HCT116 (cell line): ENCODE data around the gene TMEM178A. TPM values are rescaled to one million over a fixed set of nuclear protein-coding genes. Genes with fewer than 3 reads are reported as not detected.

Experiments used
- ATAC-seq: fragments of 200-7000 bp; cut with Tn5 transposase; 2 replicates; pipeline ENCODE4 v1.9.1; 2020; ENCODE audit warnings: mild to moderate bottlenecking, moderate library complexity
- BruUV-seq: library from RNA; stranded (reverse); fragments of 400-500 nt; replicated peaks from 2 replicates; lab custom pipeline; 2021; lab: Mats Ljungman, UMichigan
- CTCF ChIA-PET: fragments of 300-600 bp; sonication (Branson Sonifier 250); formaldehyde crosslinking; loops from one replicate; lab custom pipeline; 2021; ENCODE audit warnings: antibody characterized with exemption; lab: Charles Lee
- POLR2A ChIA-PET: fragments of 300-600, 350-600 bp; sonication (Branson Sonifier 250); formaldehyde crosslinking; loops from one replicate; lab custom pipeline; 2021; ENCODE audit warnings: antibody characterized with exemption; lab: Charles Lee
- RAD21 ChIA-PET, 2 experiments: fragments of 300-600 bp; sonication (Branson Sonifier 250); formaldehyde crosslinking; loops; one replicate each; lab custom pipeline; 2023; ENCODE audit warnings: low total read pairs in 2 of 2; ENCODE audit not compliant: uncharacterized antibody in 2 of 2, unreplicated experiment in 2 of 2, low non-redundant PET in 1 of 2; lab: Charles Lee
- DNase-seq: peaks from one replicate; pipeline ENCODE4 v3.0.0-alpha.2; 2010; ENCODE audit warnings: low read depth, low spot score
- H2AFZ ChIP-seq: fragments of 200-600 bp; shearing (Covaris generic), sonication (generic); 2 replicates; pipeline ENCODE4 v1.6.1; 2017; ENCODE audit warnings: low read depth, mixed run types, mixed read lengths, antibody characterized with exemption, low read length; ENCODE audit not compliant: poor library complexity, severe bottlenecking
- H3K27ac ChIP-seq: 2 replicates; pipeline ENCODE4 v1.5.1; 2012; ENCODE audit warnings: low read depth, low read length
- H3K27me3 ChIP-seq: fragments of 200-600 bp; sonication (generic); 2 replicates; pipeline ENCODE4 v1.6.1; 2016; ENCODE audit warnings: mixed run types, low read length, mixed read lengths; ENCODE audit not compliant: insufficient read depth
- H3K36me3 ChIP-seq, 2 experiments: fragments of 200-500 bp in 1 of 2; fragments of 200-600 bp in 1 of 2; sonication (Bioruptor generic) in 1 of 2; sonication (generic) in 1 of 2; 2 replicates each; pipeline versions ENCODE4 v1.5.1 to v1.6.1; 2014 to 2016; ENCODE audit warnings: low read length in 2 of 2, inconsistent platforms in 1 of 2, mixed read lengths in 1 of 2, mixed run types in 1 of 2; ENCODE audit not compliant: insufficient read depth in 2 of 2, control insufficient read depth in 1 of 2
- H3K4me1 ChIP-seq, 2 experiments: fragments of 200-600 bp in 1 of 2; sonication (generic) in 1 of 2; 2 replicates each; pipeline versions ENCODE4 v1.5.1 to v1.6.1; 2012 to 2017; ENCODE audit warnings: low read length in 2 of 2, inconsistent platforms in 1 of 2, mild to moderate bottlenecking in 1 of 2, mixed read lengths in 1 of 2, mixed run types in 1 of 2, moderate library complexity in 1 of 2; ENCODE audit not compliant: insufficient read depth in 2 of 2, control insufficient read depth in 1 of 2
- H3K4me2 ChIP-seq: fragments of 200-600 bp; sonication (generic); 2 replicates; pipeline ENCODE4 v1.6.1; 2017; ENCODE audit warnings: mixed run types, low read length, mixed read lengths
- H3K4me3 ChIP-seq, 2 experiments: fragments of 200-600 bp in 1 of 2; sonication (generic) in 1 of 2; replicated peaks in 1 of 2; 2 replicates each; pipeline ENCODE4 v1.5.1; 2011 to 2016; ENCODE audit warnings: low read length in 2 of 2, control low read depth in 1 of 2, low read depth in 1 of 2, mild to moderate bottlenecking in 1 of 2, mixed read lengths in 1 of 2, mixed run types in 1 of 2
- H3K79me2 ChIP-seq: fragments of 200-600 bp; sonication (generic); 2 replicates; pipeline ENCODE4 v1.6.1; 2017; ENCODE audit warnings: mild to moderate bottlenecking, mixed run types, low read length, moderate library complexity, mixed read lengths; ENCODE audit not compliant: insufficient read depth
- H3K9ac ChIP-seq: fragments of 200-600 bp; sonication (generic); 2 replicates; pipeline ENCODE4 v1.6.1; 2016; ENCODE audit warnings: low read length, mixed read lengths
- H3K9me2 ChIP-seq: fragments of 200-600 bp; sonication (generic), shearing (Covaris generic); 2 replicates; pipeline ENCODE4 v1.6.1; 2017; ENCODE audit warnings: mixed run types, mild to moderate bottlenecking, moderate library complexity; ENCODE audit not compliant: insufficient read depth
- H3K9me3 ChIP-seq, 2 experiments: fragments of 200-500 bp in 1 of 2; fragments of 200-600 bp in 1 of 2; sonication (Bioruptor generic) in 1 of 2; sonication (generic) in 1 of 2; 2 replicates each; pipeline ENCODE4 v1.6.1; 2014 to 2017; ENCODE audit warnings: low read length in 2 of 2, mixed read lengths in 2 of 2, inconsistent platforms in 1 of 2, low read depth in 1 of 2, mild to moderate bottlenecking in 1 of 2, mixed run types in 1 of 2, moderate library complexity in 1 of 2; ENCODE audit not compliant: control insufficient read depth in 1 of 2, insufficient read depth in 1 of 2
- H4K20me1 ChIP-seq: fragments of 200-600 bp; sonication (generic), shearing (Covaris generic); 2 replicates; pipeline ENCODE4 v1.6.1; 2017; ENCODE audit warnings: mixed run types, mild to moderate bottlenecking, moderate library complexity; ENCODE audit not compliant: insufficient read depth
- CBX3 ChIP-seq: IDR thresholded peaks from 2 replicates; pipeline ENCODE4 v1.6.1; 2012; ENCODE audit warnings: low read depth
- CEBPB ChIP-seq: IDR thresholded peaks from 2 replicates; pipeline ENCODE4 v1.6.1; 2012; ENCODE audit warnings: low read depth
- EGR1 ChIP-seq: IDR thresholded peaks from 2 replicates; pipeline ENCODE4 v1.6.1; 2012; ENCODE audit warnings: low read depth
- ELF1 ChIP-seq: IDR thresholded peaks from 2 replicates; pipeline ENCODE4 v1.6.1; 2012; ENCODE audit warnings: low read depth, borderline replicate concordance
- EZH2phosphoT487 ChIP-seq: fragments of 200-600 bp; IDR thresholded peaks from 2 replicates; pipeline ENCODE4 v1.6.1; 2018; ENCODE audit warnings: antibody characterized with exemption, borderline replicate concordance
- JUND ChIP-seq: IDR thresholded peaks from 2 replicates; pipeline ENCODE4 v1.6.1; 2012
- RAD21 ChIP-seq: IDR thresholded peaks from 2 replicates; pipeline ENCODE4 v1.6.1; 2012; ENCODE audit warnings: low read depth, mild to moderate bottlenecking
- SIN3A ChIP-seq: IDR thresholded peaks from 2 replicates; pipeline ENCODE4 v1.6.1; 2012; ENCODE audit warnings: low read depth
- SRF ChIP-seq: IDR thresholded peaks from 2 replicates; pipeline ENCODE4 v1.6.1; 2012; ENCODE audit warnings: low read depth
- TCF7L2 ChIP-seq: IDR thresholded peaks from 2 replicates; pipeline ENCODE4 v1.7.0; 2011; ENCODE audit warnings: borderline replicate concordance, inconsistent platforms; ENCODE audit not compliant: insufficient read depth, insufficient read length; ENCODE audit errors: extremely low read depth
- YY1 ChIP-seq: IDR thresholded peaks from 2 replicates; pipeline ENCODE4 v1.6.1; 2011; ENCODE audit warnings: low read length, low read depth, moderate library complexity, mild to moderate bottlenecking; ENCODE audit not compliant: insufficient replicate concordance; ENCODE audit errors: extremely low read depth
- ZFX ChIP-seq: fragments of 450-650 bp; IDR thresholded peaks from 2 replicates; pipeline ENCODE4 v1.6.1; 2017
- ZNF274 ChIP-seq: fragments of 200-500 bp; sonication (Bioruptor generic); IDR thresholded peaks from 2 replicates; pipeline ENCODE4 v1.6.1; 2014; ENCODE audit warnings: mild to moderate bottlenecking, low read depth, low read length, inconsistent platforms
- intact Hi-C: fragments of 100-400 bp; cut with micrococcal nuclease; formaldehyde crosslinking; loops from 2 replicates; pipeline ENCODE4 v1.10.0; 2022
- total RNA-seq: library from RNA; stranded (reverse); gene quantifications from one replicate; pipeline ENCODE4 v1.2.1, GENCODE V29; 2021; ENCODE audit not compliant: unreplicated experiment
- TF ChIP-seq, protein P1 (sequence below): IDR thresholded peaks from 2 replicates; pipeline ENCODE4 v1.6.1; 2011; ENCODE audit warnings: mild to moderate bottlenecking, low read length, moderate library complexity; ENCODE audit not compliant: insufficient replicate concordance; ENCODE audit errors: extremely low read depth
- TF ChIP-seq, protein P2 (sequence below): IDR thresholded peaks from 2 replicates; pipeline ENCODE4 v1.6.1; 2012
- TF ChIP-seq, protein P3 (sequence below): IDR thresholded peaks from 2 replicates; pipeline ENCODE4 v1.6.1; 2012; ENCODE audit warnings: low read depth
- TF ChIP-seq, protein P4 (sequence below), 3 experiments: fragments of 200-600 bp in 1 of 3; sonication (generic) in 1 of 3; IDR thresholded peaks in 2 of 3; conservative IDR thresholded peaks in 1 of 3; 2 replicates each; pipeline ENCODE4 v1.5.1; 2012 to 2017; ENCODE audit warnings: low read depth in 2 of 3, low read length in 2 of 3, antibody characterized with exemption in 1 of 3, borderline replicate concordance in 1 of 3, control low read depth in 1 of 3, mild to moderate bottlenecking in 1 of 3, mixed read lengths in 1 of 3, mixed run types in 1 of 3, moderate library complexity in 1 of 3; ENCODE audit not compliant: insufficient read depth in 1 of 3

Gene TMEM178A
- total RNA-seq, 1 experiment from 2014 or later: 1.3 TPM

DNA sequence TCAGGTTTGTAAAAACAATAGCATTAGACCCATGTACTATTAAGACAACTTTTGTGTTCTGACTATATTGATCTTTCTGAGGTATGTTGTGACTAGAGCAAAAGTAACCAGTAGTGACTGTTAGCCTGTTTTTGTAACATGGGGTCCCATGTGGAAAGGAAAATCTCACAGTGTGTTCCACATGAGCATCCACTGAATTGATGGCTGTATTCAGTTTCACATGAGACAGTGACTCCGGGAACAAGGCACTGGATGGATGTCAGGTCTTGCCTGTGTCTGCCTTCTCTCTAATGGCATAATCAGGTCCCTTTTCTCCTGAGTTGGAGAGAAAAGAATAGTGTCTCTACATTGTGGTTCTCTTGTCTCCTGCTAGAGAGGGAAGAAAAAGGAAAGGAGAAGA lies 27.5 kb downstream of the TMEM178A start:
- intact Hi-C loops: loop anchor here (10.0 kb wide), 1 partner anchor 178 kb away; no protein-coding TSS in a partner anchor

More for the DNA sequence above, 27.5 kb downstream of the TMEM178A start:
- H3K27ac ChIP-seq: no peak overlapping the region
- no peak overlapping the region for H2AFZ ChIP-seq
- H3K4me1 ChIP-seq: no peaks in the 10 kb centered on the region
- POLR2A ChIA-PET: no interaction called here
- H4K20me1 ChIP-seq: no peaks in the 10 kb centered on the region
- no peak for ATAC-seq
- H3K9me2 ChIP-seq: no peaks in the 10 kb centered on the region
- H3K9ac ChIP-seq: no peak overlapping the region
- TF ChIP-seq ELF1 (no peak), EZH2phosphoT487 (no peak), TCF7L2 (no peak), RAD21 (no peak), SIN3A (no peak), CEBPB (no peak), ZFX (no peak), EGR1 (no peak), ZNF274 (no peak), YY1 (no peak), JUND (no peak), SRF (no peak), CBX3 (no peak)
- TF ChIP-seq, protein P1, sequence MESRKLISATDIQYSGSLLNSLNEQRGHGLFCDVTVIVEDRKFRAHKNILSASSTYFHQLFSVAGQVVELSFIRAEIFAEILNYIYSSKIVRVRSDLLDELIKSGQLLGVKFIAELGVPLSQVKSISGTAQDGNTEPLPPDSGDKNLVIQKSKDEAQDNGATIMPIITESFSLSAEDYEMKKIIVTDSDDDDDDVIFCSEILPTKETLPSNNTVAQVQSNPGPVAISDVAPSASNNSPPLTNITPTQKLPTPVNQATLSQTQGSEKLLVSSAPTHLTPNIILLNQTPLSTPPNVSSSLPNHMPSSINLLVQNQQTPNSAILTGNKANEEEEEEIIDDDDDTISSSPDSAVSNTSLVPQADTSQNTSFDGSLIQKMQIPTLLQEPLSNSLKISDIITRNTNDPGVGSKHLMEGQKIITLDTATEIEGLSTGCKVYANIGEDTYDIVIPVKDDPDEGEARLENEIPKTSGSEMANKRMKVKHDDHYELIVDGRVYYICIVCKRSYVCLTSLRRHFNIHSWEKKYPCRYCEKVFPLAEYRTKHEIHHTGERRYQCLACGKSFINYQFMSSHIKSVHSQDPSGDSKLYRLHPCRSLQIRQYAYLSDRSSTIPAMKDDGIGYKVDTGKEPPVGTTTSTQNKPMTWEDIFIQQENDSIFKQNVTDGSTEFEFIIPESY: no peak
- TF ChIP-seq, protein P2, sequence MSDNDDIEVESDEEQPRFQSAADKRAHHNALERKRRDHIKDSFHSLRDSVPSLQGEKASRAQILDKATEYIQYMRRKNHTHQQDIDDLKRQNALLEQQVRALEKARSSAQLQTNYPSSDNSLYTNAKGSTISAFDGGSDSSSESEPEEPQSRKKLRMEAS: no peak
- TF ChIP-seq, protein P3, sequence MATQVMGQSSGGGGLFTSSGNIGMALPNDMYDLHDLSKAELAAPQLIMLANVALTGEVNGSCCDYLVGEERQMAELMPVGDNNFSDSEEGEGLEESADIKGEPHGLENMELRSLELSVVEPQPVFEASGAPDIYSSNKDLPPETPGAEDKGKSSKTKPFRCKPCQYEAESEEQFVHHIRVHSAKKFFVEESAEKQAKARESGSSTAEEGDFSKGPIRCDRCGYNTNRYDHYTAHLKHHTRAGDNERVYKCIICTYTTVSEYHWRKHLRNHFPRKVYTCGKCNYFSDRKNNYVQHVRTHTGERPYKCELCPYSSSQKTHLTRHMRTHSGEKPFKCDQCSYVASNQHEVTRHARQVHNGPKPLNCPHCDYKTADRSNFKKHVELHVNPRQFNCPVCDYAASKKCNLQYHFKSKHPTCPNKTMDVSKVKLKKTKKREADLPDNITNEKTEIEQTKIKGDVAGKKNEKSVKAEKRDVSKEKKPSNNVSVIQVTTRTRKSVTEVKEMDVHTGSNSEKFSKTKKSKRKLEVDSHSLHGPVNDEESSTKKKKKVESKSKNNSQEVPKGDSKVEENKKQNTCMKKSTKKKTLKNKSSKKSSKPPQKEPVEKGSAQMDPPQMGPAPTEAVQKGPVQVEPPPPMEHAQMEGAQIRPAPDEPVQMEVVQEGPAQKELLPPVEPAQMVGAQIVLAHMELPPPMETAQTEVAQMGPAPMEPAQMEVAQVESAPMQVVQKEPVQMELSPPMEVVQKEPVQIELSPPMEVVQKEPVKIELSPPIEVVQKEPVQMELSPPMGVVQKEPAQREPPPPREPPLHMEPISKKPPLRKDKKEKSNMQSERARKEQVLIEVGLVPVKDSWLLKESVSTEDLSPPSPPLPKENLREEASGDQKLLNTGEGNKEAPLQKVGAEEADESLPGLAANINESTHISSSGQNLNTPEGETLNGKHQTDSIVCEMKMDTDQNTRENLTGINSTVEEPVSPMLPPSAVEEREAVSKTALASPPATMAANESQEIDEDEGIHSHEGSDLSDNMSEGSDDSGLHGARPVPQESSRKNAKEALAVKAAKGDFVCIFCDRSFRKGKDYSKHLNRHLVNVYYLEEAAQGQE: no peak
- TF ChIP-seq, protein P4, sequence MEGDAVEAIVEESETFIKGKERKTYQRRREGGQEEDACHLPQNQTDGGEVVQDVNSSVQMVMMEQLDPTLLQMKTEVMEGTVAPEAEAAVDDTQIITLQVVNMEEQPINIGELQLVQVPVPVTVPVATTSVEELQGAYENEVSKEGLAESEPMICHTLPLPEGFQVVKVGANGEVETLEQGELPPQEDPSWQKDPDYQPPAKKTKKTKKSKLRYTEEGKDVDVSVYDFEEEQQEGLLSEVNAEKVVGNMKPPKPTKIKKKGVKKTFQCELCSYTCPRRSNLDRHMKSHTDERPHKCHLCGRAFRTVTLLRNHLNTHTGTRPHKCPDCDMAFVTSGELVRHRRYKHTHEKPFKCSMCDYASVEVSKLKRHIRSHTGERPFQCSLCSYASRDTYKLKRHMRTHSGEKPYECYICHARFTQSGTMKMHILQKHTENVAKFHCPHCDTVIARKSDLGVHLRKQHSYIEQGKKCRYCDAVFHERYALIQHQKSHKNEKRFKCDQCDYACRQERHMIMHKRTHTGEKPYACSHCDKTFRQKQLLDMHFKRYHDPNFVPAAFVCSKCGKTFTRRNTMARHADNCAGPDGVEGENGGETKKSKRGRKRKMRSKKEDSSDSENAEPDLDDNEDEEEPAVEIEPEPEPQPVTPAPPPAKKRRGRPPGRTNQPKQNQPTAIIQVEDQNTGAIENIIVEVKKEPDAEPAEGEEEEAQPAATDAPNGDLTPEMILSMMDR (IDR thresholded peaks at IDR 0.05 in 2 of 3, conservative IDR thresholded peaks at IDR 0.05 in 1 of 3; ENCODE audit: borderline replicate concordance in 1 of 3, insufficient read depth in 1 of 3, low read depth in 2 of 3, low read length in 2 of 3): no peak
- H3K4me3 ChIP-seq: no peak overlapping the region
- RAD21 ChIA-PET: no interaction called here
- no peak for DNase-seq
- no peak overlapping the region for H3K4me2 ChIP-seq
- no TSS peak for BruUV-seq
- H3K27me3 ChIP-seq: no peaks in the 10 kb centered on the region
- H3K79me2 ChIP-seq: no peaks in the 10 kb centered on the region
- no peaks in the 10 kb centered on the region for H3K36me3 ChIP-seq
- CTCF ChIA-PET: no interaction called here
- no peaks in the 10 kb centered on the region for H3K9me3 ChIP-seq
